HepG2 (cell line): ENCODE results near the gene RPL23. TPM values are rescaled to one million over a fixed set of nuclear protein-coding genes. Genes with fewer than 3 reads are reported as not detected.

Experiments used
- ADNP ChIP-seq: sonication (generic); formaldehyde crosslinking; IDR thresholded peaks from 2 replicates; pipeline ENCODE4 v1.4.0; 2020; ENCODE audit warnings: missing genetic modification reagents
- ARNTL ChIP-seq: sonication (generic); formaldehyde crosslinking; IDR thresholded peaks from 2 replicates; pipeline ENCODE4 v1.4.0; 2020; ENCODE audit warnings: mild to moderate bottlenecking, missing genetic modification reagents
- ETV5 ChIP-seq: IDR thresholded peaks from 2 replicates; pipeline ENCODE4 v1.6.1; 2018; ENCODE audit warnings: missing biosample characterization, missing genetic modification reagents, inconsistent platforms, borderline replicate concordance
- HDAC2 ChIP-seq: sonication (generic); formaldehyde crosslinking; IDR thresholded peaks from 2 replicates; pipeline ENCODE4 v1.4.0; 2020; ENCODE audit warnings: missing genetic modification reagents
- HNRNPK ChIP-seq: fragments of 200-400 bp; formaldehyde crosslinking; IDR thresholded peaks from 2 replicates; pipeline ENCODE4 v1.6.1; 2018; ENCODE audit warnings: low read length, low read depth, moderate library complexity, mild to moderate bottlenecking; ENCODE audit not compliant: poor library complexity, severe bottlenecking
- HNRNPUL1 ChIP-seq: fragments of 200-400 bp; formaldehyde crosslinking; IDR thresholded peaks from 2 replicates; pipeline ENCODE4 v1.6.1; 2017; ENCODE audit warnings: low read depth, mild to moderate bottlenecking, low read length, moderate library complexity
- MAZ ChIP-seq, 2 experiments: sonication (generic) in 1 of 2; formaldehyde crosslinking in 1 of 2; IDR thresholded peaks; 2 replicates each; pipeline versions ENCODE4 v1.5.0 to v1.6.1; 2012 to 2020; ENCODE audit warnings: low read depth in 2 of 2, mild to moderate bottlenecking in 2 of 2, borderline replicate concordance in 1 of 2, improper control_type of control experiment in 1 of 2, low read length in 1 of 2, missing genetic modification reagents in 1 of 2, moderate library complexity in 1 of 2
- NCOR1 ChIP-seq: fragments of 200-600 bp; sonication (generic); IDR thresholded peaks from 2 replicates; pipeline ENCODE4 v1.7.0; 2017; ENCODE audit warnings: antibody characterized with exemption, low read length, borderline replicate concordance
- NR2C2 ChIP-seq: sonication (generic); formaldehyde crosslinking; IDR thresholded peaks from 2 replicates; pipeline ENCODE4 v1.4.0; 2020; ENCODE audit warnings: missing genetic modification reagents, mild to moderate bottlenecking, moderate library complexity, borderline replicate concordance
- NR2F6 ChIP-seq, 2 experiments: IDR thresholded peaks; 2 replicates each; pipeline ENCODE4 v1.6.1; 2016; ENCODE audit warnings: antibody characterized with exemption in 1 of 2, mild to moderate bottlenecking in 1 of 2
- PITX1 ChIP-seq: sonication (generic); formaldehyde crosslinking; IDR thresholded peaks from 2 replicates; pipeline ENCODE4 v1.5.1; 2020; ENCODE audit warnings: mild to moderate bottlenecking, missing genetic modification reagents
- POLR2G ChIP-seq: fragments of 200-400 bp; formaldehyde crosslinking; IDR thresholded peaks from 2 replicates; pipeline ENCODE4 v1.6.1; 2018; ENCODE audit warnings: mild to moderate bottlenecking, low read depth, low read length, moderate library complexity
- RXRB ChIP-seq: IDR thresholded peaks from 2 replicates; pipeline ENCODE4 v1.6.1; 2016; ENCODE audit warnings: borderline replicate concordance, missing genetic modification reagents, missing compliant biosample characterization
- SSRP1 ChIP-seq: IDR thresholded peaks from 2 replicates; pipeline ENCODE4 v1.6.1; 2016; ENCODE audit warnings: control low read depth
- TAF15 ChIP-seq: fragments of 200-400 bp; formaldehyde crosslinking; IDR thresholded peaks from one replicate; pipeline ENCODE4 v1.6.1; 2018; ENCODE audit warnings: mild to moderate bottlenecking, low read depth, low read length; ENCODE audit not compliant: poor library complexity, severe bottlenecking
- YY1 ChIP-seq: IDR thresholded peaks from 2 replicates; pipeline ENCODE4 v1.6.1; 2011; ENCODE audit warnings: low read length, low read depth, moderate library complexity, mild to moderate bottlenecking; ENCODE audit not compliant: insufficient read depth, insufficient replicate concordance
- ZNF264 ChIP-seq: sonication (generic); formaldehyde crosslinking; IDR thresholded peaks from 2 replicates; pipeline ENCODE4 v1.4.0; 2020; ENCODE audit warnings: missing genetic modification reagents
- ZNF572 ChIP-seq: sonication (generic); formaldehyde crosslinking; IDR thresholded peaks from 2 replicates; pipeline ENCODE4 v1.5.1; 2020; ENCODE audit warnings: mild to moderate bottlenecking, missing genetic modification reagents
- ZSCAN22 ChIP-seq: sonication (generic); formaldehyde crosslinking; IDR thresholded peaks from 2 replicates; pipeline ENCODE4 v1.4.0; 2020; ENCODE audit warnings: mild to moderate bottlenecking, missing genetic modification reagents
- polyA plus RNA-seq, 8 experiments: library from polyadenylated mRNA; depleted of rRNA in 3 of 8; stranded (reverse) in 7 of 8; unstranded in 1 of 8; fragments of >200 nt; fragmentation: Illumina TruSeq in 4 of 8; extraction: Trizol in 4 of 8; gene quantifications; 2 replicates each; pipeline versions ENCODE4 v1.2.1 to v1.2.3, GENCODE V29; 2011 to 2016; ENCODE audit warnings: low read depth in 4 of 8, missing spikeins in 1 of 8, mixed read lengths in 1 of 8; ENCODE audit not compliant: insufficient read depth in 1 of 8
- total RNA-seq, 5 experiments: library from RNA; depleted of rRNA; stranded (reverse); fragments of >200 nt; fragmentation: Illumina TruSeq; extraction: Trizol; gene quantifications; 2 replicates each; pipeline ENCODE4 v1.2.3, GENCODE V29; 2016; ENCODE audit warnings: low read depth in 1 of 5
- TF ChIP-seq, protein P1 (sequence below): sonication (generic); formaldehyde crosslinking; conservative IDR thresholded peaks from 2 replicates; pipeline ENCODE4 v1.4.0; 2020; ENCODE audit warnings: mild to moderate bottlenecking, missing genetic modification reagents, moderate library complexity
- TF ChIP-seq, protein P2 (sequence below): sonication (generic); formaldehyde crosslinking; IDR thresholded peaks from 2 replicates; pipeline ENCODE4 v1.5.0; 2020; ENCODE audit warnings: mild to moderate bottlenecking, missing genetic modification reagents, borderline replicate concordance

Gene RPL23
- total and polyA plus RNA-seq, 2 of the 13 experiments (the other 11 are each of a cell fraction or from before 2014, with no cell fraction given), result 2,790 to 4,860 TPM

DNA sequence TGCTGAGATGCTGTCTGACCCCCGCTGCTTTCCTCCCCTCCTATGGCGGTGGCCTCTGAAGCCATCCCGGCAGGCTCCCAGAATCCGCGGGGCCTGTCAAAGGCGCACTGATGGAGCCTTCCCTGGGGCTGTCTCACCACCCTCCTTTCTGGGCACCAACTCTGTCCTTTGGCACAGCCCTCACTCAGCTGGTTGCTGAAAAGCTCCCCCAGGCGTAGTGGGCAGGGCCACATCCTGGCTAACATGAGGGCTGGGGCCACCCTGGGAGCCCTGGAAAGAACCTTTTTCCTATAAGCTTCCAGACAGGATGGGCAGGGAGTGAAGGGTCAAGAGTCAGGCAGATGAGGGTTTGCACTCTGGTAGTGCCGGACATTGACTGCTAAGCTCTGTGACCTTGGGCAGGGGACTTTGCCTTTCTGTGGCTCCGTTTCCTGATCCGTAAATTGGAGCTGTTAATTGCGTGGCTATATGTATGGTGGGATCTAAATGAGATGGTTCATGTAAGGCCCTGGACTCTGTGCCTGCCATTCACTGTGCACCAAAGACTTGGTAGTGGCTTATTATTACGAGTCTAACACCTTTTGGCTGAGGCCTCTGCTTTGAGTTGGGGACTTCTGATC is 44.3 kb upstream of the RPL23 start (continued):
- TF ChIP-seq HNRNPUL1 (no peak), TAF15 (no peak), ZNF264 (CRISPR knock-in tag) (0 out of 2 replicates have a peak, but pooled peaks have one; percentile 36), HDAC2 (0 out of 2 replicates have a peak, but pooled peaks have one; percentile 16), MAZ (IDR thresholded peaks at IDR 0.05; ENCODE audit: borderline replicate concordance, low read depth, low read length) (no peak), MAZ (CRISPR knock-in tag; IDR thresholded peaks at IDR 0.05; ENCODE audit: low read depth) (no peak), RXRB (CRISPR knock-in tag) (0 out of 2 replicates have a peak, but pooled peaks have one; percentile 28), YY1 (peak; percentile 16), SSRP1 (CRISPR knock-in tag) (peak; percentile 53; the same call in 1 of the 2 replicates), PITX1 (CRISPR knock-in tag) (peak; percentile 75), NR2C2 (CRISPR knock-in tag) (peak; percentile 62; the same call in 1 of the 2 replicates), ADNP (CRISPR knock-in tag) (peak; percentile 67; the same call in 1 of the 2 replicates), HNRNPK (no peak), NR2F6 (IDR thresholded peaks at IDR 0.05) (peak; percentile 58), NR2F6 (CRISPR knock-in tag; IDR thresholded peaks at IDR 0.05) (peak; percentile 66; the same call in 1 of the 2 replicates), NCOR1 (0 out of 2 replicates have a peak, but pooled peaks have one; percentile 30), ARNTL (CRISPR knock-in tag) (0 out of 2 replicates have a peak, but pooled peaks have one; percentile 12), ETV5 (peak; percentile 13; the same call in 1 of the 2 replicates), POLR2G (peak; percentile 25; the same call in 1 of the 2 replicates), ZSCAN22 (CRISPR knock-in tag) (no peak), ZNF572 (CRISPR knock-in tag) (no peak; the same call in 1 of the 2 replicates)
- TF ChIP-seq, protein P1, sequence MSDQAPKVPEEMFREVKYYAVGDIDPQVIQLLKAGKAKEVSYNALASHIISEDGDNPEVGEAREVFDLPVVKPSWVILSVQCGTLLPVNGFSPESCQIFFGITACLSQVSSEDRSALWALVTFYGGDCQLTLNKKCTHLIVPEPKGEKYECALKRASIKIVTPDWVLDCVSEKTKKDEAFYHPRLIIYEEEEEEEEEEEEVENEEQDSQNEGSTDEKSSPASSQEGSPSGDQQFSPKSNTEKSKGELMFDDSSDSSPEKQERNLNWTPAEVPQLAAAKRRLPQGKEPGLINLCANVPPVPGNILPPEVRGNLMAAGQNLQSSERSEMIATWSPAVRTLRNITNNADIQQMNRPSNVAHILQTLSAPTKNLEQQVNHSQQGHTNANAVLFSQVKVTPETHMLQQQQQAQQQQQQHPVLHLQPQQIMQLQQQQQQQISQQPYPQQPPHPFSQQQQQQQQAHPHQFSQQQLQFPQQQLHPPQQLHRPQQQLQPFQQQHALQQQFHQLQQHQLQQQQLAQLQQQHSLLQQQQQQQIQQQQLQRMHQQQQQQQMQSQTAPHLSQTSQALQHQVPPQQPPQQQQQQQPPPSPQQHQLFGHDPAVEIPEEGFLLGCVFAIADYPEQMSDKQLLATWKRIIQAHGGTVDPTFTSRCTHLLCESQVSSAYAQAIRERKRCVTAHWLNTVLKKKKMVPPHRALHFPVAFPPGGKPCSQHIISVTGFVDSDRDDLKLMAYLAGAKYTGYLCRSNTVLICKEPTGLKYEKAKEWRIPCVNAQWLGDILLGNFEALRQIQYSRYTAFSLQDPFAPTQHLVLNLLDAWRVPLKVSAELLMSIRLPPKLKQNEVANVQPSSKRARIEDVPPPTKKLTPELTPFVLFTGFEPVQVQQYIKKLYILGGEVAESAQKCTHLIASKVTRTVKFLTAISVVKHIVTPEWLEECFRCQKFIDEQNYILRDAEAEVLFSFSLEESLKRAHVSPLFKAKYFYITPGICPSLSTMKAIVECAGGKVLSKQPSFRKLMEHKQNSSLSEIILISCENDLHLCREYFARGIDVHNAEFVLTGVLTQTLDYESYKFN, result peak; percentile 79
- TF ChIP-seq, protein P2, sequence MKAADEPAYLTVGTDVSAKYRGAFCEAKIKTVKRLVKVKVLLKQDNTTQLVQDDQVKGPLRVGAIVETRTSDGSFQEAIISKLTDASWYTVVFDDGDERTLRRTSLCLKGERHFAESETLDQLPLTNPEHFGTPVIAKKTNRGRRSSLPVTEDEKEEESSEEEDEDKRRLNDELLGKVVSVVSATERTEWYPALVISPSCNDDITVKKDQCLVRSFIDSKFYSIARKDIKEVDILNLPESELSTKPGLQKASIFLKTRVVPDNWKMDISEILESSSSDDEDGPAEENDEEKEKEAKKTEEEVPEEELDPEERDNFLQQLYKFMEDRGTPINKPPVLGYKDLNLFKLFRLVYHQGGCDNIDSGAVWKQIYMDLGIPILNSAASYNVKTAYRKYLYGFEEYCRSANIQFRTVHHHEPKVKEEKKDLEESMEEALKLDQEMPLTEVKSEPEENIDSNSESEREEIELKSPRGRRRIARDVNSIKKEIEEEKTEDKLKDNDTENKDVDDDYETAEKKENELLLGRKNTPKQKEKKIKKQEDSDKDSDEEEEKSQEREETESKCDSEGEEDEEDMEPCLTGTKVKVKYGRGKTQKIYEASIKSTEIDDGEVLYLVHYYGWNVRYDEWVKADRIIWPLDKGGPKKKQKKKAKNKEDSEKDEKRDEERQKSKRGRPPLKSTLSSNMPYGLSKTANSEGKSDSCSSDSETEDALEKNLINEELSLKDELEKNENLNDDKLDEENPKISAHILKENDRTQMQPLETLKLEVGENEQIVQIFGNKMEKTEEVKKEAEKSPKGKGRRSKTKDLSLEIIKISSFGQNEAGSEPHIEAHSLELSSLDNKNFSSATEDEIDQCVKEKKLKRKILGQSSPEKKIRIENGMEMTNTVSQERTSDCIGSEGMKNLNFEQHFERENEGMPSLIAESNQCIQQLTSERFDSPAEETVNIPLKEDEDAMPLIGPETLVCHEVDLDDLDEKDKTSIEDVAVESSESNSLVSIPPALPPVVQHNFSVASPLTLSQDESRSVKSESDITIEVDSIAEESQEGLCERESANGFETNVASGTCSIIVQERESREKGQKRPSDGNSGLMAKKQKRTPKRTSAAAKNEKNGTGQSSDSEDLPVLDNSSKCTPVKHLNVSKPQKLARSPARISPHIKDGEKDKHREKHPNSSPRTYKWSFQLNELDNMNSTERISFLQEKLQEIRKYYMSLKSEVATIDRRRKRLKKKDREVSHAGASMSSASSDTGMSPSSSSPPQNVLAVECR (CRISPR knock-in tag), result 0 out of 2 replicates have a peak, but pooled peaks have one; percentile 5
